NCI-H226 (cell line): Measurements from ENCODE around the gene MTG1.

Experiments
- DNase-seq: peaks from one replicate; pipeline ENCODE4 v3.0.0-alpha.2; 2015

MTG1 gene, protein sequence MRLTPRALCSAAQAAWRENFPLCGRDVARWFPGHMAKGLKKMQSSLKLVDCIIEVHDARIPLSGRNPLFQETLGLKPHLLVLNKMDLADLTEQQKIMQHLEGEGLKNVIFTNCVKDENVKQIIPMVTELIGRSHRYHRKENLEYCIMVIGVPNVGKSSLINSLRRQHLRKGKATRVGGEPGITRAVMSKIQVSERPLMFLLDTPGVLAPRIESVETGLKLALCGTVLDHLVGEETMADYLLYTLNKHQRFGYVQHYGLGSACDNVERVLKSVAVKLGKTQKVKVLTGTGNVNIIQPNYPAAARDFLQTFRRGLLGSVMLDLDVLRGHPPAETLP

DNA sequence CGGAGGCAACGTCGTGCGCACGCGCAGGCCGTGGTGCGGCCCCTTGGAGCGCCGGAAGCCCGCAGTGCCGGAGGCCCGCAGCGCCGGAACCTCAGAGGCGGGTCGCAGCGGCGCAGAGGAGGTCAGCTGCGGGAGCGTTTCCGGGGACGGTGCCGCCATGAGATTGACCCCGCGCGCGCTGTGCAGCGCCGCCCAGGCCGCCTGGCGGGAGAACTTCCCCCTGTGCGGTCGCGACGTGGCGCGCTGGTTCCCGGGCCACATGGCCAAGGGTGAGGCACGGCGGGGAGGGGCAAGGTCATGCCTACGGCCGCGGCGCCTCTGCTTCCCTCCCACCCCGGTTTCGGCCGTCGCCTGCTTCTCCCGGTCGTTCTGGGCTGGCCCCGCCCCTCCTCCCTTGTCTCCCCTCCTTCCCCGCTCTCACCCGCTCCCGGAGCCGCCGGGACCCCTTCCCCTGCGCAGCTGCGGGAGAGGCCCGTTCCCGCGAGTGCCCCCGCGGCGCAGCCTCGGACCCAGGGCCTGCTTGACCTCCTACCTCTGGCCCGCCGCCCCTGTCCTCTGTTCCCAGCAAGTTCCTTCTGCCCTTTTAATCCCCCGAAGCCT lies at the start of gene MTG1:
Gene MTG1, plus strand, starts transcription at position 94 of the 600 bp plus-strand sequence. Its CDS starts 64 bp downstream, at position 158.
- peak; percentile 72 for DNase-seq

DNA sequence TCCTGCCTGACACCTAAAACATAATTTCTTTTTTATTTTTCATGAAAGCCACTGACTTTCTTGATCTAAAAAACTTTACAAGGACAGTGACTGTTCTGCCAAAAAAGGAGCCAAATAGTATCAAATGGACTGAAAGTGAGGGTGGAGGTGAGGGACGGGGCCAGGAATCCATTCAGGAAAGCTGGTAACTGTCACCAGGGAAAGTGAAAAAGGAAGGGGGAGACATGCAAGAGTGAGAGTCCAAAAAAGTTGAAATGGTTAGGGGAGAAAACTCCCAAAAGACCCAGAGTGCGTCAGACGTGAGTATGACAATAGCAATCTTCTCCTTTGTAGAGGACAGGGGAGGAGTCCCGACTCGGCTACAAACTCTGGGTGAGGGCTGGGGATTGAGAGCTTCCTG lies 49.7 kb upstream of the MTG1 start:
- no peak for DNase-seq

DNA sequence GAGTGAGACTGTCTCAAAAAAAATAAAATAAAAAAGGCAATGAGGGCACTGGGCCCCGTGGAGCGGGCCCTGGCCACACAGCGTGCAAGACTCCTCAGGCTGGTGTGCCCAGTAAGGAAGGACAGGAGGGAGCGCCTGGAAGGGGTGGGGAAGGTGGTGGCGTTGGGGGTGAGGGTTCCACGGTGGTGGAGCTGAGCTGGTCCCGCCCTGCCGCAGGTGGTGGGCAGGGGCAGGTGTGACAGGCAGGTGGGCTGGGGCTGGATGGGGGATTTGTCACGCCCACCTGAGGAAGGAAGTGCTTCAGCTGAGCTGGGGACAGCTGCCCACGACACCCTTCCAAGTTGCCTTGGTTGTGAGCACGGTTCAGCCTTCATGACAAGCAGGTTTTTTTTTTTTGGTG lies 47.5 kb upstream of the MTG1 start:
- DNase-seq: no peak

DNA sequence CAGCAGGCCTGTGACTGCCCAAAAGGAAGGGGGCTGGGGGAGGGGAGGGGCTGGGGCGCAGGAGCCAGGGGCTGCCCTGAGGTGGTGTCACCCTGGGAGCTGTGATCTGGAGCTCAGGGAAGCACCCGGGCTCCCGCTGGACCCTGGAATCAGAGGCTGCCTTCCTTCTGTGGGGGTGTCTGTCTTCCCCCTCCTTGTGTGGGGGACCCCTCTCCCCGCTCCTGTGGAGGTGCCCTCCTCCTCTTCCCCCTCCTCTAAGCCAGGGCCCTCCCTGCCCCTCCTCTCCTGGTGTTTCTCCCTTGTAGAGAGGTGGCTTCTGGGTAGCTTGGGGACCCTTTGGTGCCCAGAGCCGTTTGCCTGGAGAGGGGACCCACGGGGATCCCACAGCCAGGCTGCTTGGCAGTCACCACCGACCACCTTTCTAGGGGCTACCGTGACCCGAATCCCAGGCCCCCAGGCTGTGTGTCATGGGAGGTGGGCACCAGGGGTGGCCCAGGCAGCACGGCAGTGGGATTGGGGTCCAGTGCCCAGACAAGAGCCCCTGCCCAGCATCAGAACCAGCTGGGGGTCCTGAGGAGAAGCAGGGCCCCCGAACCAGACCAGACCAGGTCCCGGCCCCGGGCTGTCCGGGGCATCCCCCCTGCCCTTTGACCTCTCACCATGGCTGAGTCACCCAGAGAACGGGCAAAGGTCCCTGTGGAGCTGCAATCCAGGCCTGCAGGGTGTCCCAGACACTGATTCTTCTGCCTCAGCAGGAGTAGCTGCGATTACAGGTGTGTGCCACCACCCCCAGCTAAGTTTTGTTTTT lies 46.0 kb upstream of the MTG1 start:
- DNase-seq: no peak

DNA sequence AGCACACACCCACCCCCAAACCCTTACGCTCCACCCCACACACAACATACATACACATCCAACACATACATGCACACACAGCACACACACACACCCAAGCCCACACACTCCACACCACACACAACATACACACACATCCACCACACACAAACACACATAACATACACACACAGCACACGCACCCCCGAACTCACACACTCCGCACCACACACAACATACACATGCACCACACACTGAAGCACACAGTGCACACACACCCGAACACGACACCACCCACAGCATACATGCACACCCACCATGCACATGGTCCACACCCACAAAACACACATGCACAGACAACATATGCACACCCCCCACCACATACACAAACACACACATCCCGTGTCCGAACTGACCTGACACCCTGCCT lies 44.8 kb upstream of the MTG1 start:
- no peak for DNase-seq

DNA sequence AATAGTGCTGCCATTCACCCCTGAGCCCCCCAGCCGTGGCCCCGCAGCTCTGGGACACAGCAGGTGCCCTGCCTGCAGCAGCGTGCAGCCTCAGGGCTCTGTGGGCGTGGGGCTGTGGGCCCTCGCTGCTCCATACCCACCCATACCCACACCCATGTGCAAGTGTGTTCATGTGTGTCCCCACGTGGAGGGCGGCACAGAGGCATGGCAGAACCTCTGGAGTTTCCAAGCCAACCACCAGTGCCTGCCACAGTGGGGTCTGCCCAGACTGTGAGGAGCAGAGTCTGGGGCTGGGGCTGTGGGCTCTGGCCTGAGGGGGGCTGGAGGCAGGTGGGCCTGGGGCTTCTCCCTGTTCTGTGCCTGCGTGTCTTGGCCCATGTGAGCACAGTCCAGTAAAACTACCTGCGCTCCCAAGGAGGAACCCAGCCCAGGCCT lies 44.4 kb upstream of the MTG1 start:
- no peak for DNase-seq

DNA sequence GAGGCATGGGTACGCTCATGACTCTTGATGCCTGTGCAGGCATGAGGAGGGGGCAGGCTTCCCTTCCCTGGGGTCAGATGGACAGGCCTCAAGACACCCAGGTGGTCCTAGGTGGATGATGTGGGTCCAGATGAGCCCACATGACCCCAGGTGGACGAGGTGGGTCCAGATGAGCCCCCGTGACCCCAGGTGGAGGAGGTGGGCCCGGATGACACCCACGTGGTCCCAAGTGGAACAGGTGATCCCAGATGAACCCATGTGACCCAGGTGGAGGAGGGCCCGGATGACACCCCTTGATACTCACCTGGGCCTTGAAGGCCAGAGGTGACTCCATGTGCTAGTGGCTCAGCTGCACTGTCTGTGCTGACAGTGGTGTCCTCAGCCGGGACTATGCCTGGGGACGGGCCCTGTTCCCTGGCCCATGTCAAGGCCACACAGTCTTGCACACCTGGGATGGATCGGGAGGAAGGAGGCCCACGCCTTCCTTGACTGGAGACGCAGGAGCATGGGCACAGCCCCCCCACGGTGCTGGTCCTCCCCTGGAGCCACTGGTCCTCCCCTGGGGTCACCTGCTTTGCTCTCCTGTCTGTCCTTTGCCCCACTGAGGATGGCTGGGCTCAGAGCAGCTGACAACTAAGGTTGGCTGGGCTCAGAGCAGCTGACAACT lies 43.5 kb upstream of the MTG1 start:
- DNase-seq: no peak

DNA sequence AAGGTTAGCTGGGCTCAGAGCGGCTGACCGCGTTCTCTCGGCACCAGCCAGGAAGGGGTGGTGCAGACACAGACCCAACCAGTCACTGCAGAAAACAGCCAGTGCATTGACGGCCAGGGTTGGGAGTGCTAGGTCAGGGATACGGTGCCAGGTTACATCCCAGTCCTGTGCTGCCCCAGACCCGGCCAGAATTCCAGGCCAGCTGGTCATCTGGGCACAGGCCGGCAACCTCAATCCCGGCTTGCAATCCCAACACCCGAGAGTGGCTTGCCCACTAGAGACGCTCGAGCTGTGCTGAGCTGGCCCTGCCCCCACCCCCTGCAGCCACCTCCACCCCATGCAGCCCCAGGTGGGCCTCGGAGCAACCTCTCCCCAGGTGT lies 43.0 kb upstream of the MTG1 start:
- no peak for DNase-seq

DNA sequence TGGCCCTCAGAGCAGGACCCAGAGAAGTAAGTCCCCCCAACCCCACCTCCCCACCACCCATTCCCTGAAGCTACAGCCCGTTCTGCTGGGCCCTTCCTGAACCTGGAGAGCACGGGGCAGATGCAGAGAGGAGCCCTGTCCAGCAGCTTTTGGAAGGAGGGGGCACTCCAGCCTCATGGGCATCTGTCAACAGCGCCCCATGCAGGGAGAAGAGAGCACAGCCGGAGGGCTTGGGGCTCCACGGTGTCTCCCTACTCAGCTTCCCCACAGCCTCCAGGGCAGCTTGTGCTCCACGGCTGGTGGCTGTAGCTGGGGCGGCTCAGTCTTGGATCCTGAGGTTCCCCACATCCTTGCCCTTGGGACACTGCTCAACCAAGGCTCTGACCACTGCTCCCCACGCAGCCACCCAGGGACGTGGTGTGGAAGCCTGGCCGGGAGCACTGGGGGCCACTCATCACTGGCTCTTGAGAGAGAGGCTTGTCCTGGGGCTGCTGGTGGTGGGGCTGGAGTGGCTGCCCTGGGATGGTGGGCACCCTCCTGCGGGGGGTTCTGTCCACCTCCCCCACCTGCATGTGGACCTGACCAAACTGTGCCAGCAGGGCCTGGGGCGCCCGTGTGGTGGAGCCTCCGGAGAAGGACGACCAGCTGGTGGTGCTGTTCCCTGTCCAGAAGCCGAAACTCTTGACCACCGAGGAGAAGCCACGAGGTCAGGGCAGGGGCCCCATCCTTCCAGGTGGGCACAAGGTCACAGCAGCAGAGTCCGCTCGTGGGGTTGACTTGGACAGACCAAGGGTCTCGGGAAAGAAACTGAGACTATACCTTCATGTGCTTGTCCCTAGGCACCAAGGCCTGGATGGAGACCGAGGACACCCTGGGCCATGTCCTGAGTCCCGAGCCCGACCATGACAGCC lies 42.3 kb upstream of the MTG1 start:
- DNase-seq: no peak

DNA sequence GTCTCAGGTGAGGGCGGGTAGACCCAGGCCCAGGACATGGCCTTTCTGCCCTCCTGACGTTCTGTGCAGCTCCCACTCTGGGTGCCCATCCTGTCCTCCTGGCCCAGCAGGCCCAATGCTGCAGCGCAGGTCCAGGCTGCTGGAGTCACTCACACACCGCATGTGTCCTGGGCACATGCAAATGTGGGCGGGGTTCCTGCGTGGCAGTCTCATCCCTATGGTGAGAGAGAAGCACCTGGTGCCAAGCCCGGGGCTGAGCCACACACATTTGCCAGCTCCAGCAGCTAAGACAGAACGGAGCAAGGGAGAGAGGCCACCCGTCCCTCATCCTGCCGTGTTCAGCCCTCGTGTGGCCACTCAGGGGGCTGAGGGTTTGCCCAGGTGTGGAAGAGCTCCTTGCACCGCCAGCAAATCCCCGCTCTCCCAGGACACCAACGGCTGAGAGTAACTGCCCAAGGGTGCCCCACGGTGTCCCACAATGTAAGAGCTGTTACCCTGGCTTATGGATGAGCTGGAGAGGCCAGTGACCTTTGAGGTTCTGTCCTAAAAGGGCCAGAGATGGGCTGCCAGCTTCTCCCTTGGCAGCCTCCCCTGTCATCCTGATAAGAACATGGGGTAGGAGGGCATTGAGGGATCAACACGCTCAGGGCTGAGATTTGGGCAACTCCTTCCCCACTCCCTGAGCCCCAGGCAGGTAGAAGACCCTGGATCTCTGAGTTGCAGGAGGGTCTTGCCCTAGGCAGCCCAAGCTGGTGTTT lies 40.6 kb upstream of the MTG1 start:
- no peak for DNase-seq

DNA sequence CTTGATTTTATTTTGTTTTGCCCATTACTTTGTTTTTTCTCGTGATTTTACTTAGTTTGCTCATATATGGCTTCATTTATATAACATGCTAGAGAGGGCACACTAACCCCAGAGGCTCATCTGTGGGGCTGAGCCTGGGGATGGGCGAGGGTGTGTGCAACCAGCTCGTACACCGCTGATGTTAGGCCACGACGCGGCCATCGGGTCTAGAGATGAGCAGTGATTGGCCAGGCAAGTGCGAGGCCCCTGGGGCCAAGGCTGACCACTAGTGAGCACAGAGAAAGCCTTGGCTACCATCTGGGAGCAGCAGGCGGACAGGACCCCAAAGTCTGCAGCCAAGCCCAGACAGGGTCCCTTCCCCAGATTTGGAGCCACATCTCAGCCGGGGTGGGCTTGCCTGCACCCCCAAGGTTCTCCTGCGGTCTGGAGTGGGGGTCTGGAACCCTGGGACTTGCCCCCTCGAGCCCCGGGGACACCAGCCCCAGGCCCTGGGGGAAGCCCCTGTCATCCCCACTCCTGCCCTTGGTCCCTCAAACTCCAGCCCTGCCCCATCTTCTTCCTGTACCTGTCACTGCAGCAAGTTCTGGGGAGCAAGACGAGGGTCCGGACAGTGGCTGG lies 39.9 kb upstream of the MTG1 start:
- no peak for DNase-seq

DNA sequence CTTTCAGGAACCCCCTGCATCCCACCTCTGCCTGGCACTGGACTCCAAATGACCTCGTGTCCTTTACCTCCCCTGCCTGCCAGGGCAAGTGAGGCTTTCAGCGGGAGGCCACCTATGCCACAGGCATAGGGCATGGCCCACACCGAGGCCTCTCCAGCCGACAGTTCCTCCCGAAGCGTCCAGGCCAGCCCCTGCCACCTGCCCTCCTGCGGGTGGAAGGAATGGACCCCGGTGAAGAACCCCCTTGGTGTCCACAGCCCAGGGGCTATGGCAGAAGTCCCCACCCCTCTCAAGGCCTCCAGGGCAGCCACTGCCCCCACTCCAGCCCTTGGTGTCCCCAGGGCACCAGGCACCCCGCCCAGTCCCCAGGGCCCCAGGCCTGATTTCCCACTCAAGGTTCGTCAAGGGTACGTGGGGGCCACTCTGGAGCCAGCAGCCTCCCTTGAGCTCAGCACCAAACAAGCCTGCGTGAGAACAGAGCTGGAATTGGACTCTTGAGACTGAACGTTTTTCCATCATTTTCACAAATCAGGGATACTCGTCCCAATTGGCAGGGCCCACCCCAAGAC lies 39.2 kb upstream of the MTG1 start:
- DNase-seq: no peak

DNA sequence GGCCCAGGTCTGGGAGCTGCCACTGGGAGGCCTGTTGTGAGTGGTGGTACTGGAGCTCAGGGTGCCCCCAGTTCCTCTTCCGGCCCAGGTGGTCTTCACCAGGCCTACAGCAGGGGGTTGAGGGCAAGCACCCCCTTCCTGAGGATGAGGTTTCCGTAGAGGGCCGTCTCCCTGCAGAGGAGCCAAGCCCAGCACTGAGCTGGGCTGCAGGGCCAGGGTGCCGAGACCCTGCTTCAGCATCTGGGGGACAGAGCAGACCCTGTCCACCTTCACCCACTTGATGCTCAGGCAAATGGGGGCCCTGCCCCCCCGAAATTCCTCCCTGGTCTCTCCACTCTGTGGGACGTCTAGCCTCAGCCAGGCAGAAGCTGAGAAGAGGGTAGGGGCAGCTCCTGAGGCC lies 38.7 kb upstream of the MTG1 start:
- DNase-seq: no peak

DNA sequence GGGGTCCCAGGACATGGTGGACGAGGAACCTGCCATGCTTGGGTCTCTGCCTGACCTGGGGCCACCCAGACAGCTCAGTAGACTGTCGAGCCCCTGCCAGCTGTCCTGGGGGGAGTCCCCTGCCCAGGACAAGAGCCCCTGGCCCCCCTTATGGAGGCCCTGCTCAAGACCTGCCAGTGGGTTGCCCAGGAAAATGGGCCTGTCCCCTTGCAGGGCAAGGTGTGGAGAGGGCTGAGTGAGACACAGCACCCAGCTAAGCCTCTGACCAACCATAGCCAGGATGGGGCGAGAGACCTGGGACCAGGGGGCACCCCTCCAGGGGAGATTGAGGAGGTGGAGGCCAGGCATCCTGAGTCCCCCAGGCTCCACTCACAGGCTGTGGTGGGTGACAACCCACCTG lies 38.0 kb upstream of the MTG1 start:
- no peak for DNase-seq

DNA sequence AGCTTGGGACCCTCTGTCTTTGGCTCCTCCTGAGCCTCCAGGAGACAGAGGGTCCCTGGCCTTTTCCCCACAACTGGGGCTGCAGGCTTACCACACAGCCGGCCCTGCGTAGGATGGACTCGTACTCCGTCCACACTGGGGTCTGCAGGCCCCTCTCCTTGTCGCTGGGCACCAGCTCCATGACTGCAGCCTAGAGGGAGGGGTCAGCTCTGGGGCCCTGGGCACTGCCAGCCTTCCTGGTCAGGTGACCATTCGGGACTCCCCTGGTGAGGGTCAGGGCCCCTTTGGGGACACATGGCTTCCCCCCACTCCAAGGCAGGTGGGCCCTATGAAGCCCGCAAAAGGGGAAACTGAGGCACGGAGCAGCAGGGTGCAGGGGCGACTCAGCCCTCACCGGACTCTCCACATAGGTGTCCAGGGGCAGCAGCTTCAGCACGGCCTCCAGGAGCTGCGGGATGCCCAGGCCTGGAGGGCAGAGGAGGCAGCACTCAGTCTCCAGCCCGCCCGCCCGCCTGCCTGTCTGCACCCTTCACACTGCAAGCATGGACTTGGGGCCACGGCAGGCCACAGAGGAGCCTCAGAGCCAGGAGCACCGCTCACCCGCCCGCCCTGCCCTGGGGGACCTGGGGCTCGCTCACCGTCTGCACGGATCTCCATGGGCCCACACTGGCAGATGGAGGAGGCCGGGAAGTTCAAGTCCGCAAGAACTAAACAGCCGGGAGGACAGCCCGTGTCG lies 37.2 kb upstream of the MTG1 start:
- DNase-seq: no peak

DNA sequence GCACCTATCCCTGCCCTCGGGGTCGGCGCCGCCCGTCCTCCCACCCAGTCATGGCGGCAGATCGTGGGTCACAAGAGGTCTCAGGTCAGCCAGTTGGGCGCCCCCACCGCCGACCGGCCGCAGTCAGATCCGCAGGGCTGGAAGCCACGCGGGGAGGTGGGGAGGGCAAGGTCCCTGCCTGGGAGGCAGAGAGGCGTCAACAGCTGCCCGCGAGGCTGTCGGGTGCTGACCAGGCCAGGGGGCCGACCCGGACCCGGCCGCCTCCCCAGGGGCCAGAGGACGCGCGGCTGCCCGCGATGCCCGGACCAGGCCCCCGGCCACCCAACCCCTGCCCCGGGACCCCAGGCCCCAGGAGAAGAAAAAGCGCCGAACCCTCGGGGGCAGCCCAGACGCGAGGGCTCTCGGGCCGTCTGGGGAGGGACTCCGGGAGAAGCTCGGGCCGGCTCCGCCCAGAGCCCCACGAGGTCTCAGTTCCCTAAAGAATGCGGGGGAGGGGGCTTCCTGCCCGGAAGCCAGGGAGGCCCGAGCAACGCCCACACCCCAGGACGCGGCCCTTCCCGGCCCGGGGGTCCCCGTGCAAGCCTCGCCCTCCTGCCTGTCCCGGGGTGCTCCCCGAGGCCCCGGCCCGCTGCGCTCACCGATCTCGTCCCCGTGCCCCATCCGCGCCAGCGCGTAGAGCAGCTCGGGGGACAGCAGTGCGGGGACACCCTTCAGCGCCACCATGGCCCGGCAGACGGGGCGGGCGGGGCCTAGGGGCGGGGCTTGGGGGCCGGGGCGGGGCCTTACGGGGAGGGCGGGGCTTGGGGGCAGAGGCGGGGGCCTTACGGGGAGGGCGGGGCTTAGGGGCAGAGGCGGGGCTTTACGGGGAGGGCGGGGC lies 36.4 kb upstream of the MTG1 start, which contains the start of gene FUOM:
Gene FUOM, minus strand, starts transcription at position 735 of the 877 bp plus-strand sequence. Its CDS starts 12 bp downstream, at position 723.
- DNase-seq: no peak

DNA sequence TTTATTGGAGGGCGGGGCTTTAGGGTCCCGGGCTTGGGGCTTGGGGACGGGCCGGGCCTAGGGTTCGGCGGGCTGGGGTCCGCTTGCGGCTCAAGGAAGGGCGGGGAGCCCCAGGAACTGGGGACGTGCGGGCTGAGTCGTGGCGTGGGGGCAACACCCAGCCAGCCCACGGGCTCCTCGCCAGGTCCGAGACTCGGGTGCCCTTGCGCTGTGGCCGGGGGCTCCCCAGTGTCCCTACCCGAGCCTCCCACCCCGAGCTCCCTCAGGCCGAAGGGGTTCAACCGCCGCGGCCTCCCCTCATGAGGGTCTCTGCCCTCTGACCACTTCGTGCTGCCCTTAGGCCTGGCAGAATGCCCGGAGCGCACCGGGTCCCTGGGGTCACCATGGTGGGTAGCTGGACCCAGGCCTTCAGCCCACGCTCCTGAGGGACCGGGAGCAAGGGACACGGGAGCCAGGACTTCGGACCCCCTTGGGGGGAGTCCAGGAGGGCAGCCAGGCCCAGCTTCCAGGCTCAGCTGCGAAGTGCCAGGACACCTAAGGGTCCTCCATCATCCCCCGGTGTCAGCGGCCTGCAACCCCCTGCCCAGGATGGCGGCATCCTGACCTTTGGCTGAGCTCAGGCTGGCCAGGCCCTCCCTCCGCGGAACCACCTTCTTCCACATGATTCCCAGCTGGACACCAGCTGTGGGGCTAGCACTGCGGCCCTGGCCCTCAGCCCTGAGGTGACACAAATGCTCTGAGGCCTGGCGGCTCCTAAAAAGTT lies 35.6 kb upstream of the MTG1 start:
- no peak for DNase-seq

DNA sequence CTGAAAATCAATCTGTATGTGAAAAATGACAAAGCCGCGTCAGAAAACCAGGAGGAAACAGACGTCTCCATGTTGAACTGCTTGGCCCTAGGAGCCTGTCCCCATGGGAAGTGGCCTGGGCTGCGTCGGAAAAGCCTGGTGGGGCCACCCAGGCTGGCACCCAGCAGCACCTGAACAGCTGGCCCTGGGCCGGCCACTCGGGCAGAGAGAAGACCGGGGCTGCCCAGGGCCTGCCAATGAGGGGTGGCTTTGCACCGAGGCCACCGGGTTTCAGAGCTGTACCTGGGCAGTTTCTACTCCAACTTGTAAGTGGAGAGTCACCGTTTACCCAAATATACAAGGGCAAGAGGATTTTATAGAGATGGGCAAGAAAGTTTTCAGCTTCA lies 35.0 kb upstream of the MTG1 start:
- DNase-seq: no peak
